Activated B cell treated with CpG ODN at 0.5 μM for 24 hours (primary cell): ENCODE results near the gene CIDEC. TPM values are rescaled to one million over a fixed set of nuclear protein-coding genes. Genes with fewer than 3 reads are reported as not detected.
"Not testable (repeated sequence)": the region's sequence is repeated elsewhere in the genome, so short reads cannot be mapped to it uniquely, and the experiment has no call there.

Experiments
- ATAC-seq: fragments of 200-7000 bp; cut with Tn5 transposase; one replicate; pipeline ENCODE4 v1.10.0; 2021; ENCODE audit warnings: low read depth, mild to moderate bottlenecking, moderate library complexity
- CTCF ChIA-PET: fragments of 350-600 bp; sonication (Branson Sonifier 250); formaldehyde crosslinking; loops from one replicate; lab custom pipeline; 2021; ENCODE audit warnings: antibody characterized with exemption; lab: Charles Lee
- POLR2A ChIA-PET: fragments of 350-600 bp; sonication (Branson Sonifier 250); formaldehyde crosslinking; loops from one replicate; lab custom pipeline; 2021; ENCODE audit warnings: antibody characterized with exemption; lab: Charles Lee
- DNase-seq: peaks from one replicate; pipeline ENCODE4 v3.0.0; 2022
- H3K27ac Mint-ChIP-seq: one replicate; pipeline ENCODE4 v1.8.0; 2020; ENCODE audit warnings: mixed read lengths
- H3K27me3 Mint-ChIP-seq: one replicate; pipeline ENCODE4 v1.8.0; 2021; ENCODE audit warnings: mixed read lengths
- H3K36me3 Mint-ChIP-seq: one replicate; pipeline ENCODE4 v1.8.0; 2021; ENCODE audit warnings: low read depth, mixed read lengths
- H3K4me1 Mint-ChIP-seq: one replicate; pipeline ENCODE4 v1.8.0; 2021; ENCODE audit warnings: mixed read lengths
- H3K4me3 Mint-ChIP-seq: one replicate; pipeline ENCODE4 v1.8.0; 2020; ENCODE audit warnings: mild to moderate bottlenecking, mixed read lengths
- H3K9me3 Mint-ChIP-seq: one replicate; pipeline ENCODE4 v1.8.0; 2020; ENCODE audit warnings: mixed read lengths
- intact Hi-C: fragments of 100-400 bp; cut with micrococcal nuclease; formaldehyde crosslinking; loops from one replicate; pipeline ENCODE4 v1.15.1; 2024
- total RNA-seq: library from RNA; stranded (reverse); gene quantifications from 2 replicates; pipeline ENCODE4 v1.2.3, GENCODE V29; 2022
- TF ChIP-seq, protein P1 (sequence below): fragments of 200-600 bp; IDR thresholded peaks from one replicate; pipeline ENCODE4 v1.8.0; 2022; ENCODE audit warnings: antibody characterized with exemption, mild to moderate bottlenecking

Gene CIDEC
- total RNA-seq, 1 donor from 2014 or later, result not detected

DNA sequence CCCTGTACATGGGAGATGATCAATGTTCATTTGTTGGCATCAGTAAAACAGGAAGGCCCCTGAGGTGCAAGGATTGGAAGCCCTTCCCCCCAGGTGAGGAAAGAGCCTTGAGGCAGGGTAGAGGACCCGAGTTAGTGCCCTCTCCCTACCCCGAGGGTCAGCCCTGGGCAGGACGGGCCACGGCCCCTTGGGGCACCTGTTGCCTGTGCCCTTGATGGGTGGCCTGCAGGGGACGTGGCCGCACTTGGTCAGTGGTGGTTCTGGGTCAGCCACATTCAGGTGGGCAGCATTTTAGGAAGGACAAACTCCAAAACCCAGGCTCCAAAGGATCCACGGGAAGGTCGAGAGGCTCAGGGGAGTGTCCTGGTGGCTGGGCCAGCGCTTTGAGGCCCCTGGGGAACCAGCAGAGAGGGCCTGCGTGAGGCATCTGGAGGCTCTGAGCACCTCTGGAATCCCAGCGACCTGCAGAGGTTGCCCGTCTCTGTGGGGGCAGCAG lies 20.5 kb downstream of the CIDEC start:
- DNase-seq, result no peak
- H3K9me3 Mint-ChIP-seq, result no peaks in the 10 kb centered on the region
- no peak for ATAC-seq
- peaks cover 2% of the 10 kb centered on the region for H3K4me1 Mint-ChIP-seq
- ChIA-PET POLR2A (no interaction called here), CTCF (no interaction called here)
- TF ChIP-seq, protein P1, sequence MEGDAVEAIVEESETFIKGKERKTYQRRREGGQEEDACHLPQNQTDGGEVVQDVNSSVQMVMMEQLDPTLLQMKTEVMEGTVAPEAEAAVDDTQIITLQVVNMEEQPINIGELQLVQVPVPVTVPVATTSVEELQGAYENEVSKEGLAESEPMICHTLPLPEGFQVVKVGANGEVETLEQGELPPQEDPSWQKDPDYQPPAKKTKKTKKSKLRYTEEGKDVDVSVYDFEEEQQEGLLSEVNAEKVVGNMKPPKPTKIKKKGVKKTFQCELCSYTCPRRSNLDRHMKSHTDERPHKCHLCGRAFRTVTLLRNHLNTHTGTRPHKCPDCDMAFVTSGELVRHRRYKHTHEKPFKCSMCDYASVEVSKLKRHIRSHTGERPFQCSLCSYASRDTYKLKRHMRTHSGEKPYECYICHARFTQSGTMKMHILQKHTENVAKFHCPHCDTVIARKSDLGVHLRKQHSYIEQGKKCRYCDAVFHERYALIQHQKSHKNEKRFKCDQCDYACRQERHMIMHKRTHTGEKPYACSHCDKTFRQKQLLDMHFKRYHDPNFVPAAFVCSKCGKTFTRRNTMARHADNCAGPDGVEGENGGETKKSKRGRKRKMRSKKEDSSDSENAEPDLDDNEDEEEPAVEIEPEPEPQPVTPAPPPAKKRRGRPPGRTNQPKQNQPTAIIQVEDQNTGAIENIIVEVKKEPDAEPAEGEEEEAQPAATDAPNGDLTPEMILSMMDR, result no peak
- intact Hi-C loops, result no loop called here
- H3K27ac Mint-ChIP-seq, result no peak overlapping the region
- no peak overlapping the region for H3K4me3 Mint-ChIP-seq
- H3K36me3 Mint-ChIP-seq, result no peaks in the 10 kb centered on the region
- peaks cover 9% of the 10 kb centered on the region for H3K27me3 Mint-ChIP-seq

DNA sequence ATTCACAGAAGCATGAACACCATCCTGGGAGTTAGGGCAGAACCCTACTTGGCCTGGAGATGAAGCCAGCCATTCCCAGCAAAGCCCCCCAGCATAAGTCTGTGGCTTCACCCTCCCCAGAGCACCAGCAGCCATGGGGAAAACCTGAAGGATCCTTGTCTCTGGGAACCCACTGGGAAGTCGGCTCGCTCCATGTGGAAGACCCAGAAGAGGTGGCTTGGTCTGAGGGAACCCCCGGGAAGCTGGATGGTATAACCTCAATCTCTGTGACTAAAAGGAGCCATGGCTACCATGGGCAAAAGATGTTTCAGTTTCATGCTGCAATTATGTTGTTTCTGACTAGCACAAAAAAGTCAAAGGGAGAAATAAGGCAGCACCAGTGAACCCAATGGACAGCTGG lies 24.5 kb downstream of the CIDEC start:
- ChIA-PET CTCF (no interaction called here), POLR2A (no interaction called here)
- Mint-ChIP-seq H3K36me3 (no peaks in the 10 kb centered on the region), H3K4me3 (no peak overlapping the region), H3K4me1 (no peaks in the 10 kb centered on the region), H3K27me3 (peaks cover 10% of the 10 kb centered on the region), H3K9me3 (no peaks in the 10 kb centered on the region), H3K27ac (no peak overlapping the region)
- intact Hi-C loops, result no loop called here
- ATAC-seq, result no peak
- TF ChIP-seq, protein P1, result no peak
- no peak for DNase-seq

DNA sequence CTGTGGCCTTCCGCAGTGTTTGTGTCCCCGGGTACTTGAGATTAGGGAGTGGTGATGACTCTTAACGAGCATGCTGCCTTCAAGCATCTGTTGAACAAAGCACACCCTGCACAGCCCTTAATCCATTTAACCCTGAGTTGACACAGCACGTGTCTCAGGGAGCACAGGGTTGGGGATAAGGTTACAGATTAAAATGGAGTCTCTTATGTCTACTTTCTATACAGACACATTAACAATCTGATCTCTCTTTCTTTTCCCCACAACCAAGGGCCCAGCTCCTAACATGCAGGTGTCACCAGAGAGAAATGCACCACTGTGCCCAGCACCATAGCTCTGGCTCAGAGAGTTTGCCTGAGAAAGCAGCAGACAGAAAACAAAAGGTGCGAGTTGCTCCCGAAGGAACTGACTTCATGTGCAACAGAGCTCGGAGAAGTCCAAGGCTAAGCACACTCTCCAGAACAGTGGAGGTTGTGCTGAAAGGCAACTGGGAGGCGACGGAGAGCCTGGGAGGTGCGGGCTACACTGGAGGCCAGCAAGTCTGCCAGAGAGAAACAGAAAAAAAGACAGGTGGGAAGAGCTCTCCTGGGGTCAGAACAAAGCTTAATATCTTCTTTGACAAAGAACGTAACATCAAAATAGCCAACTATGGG lies 25.6 kb downstream of the CIDEC start:
- H3K4me1 Mint-ChIP-seq, ATAC-seq, H3K27ac Mint-ChIP-seq, H3K9me3 Mint-ChIP-seq, H3K36me3 Mint-ChIP-seq, POLR2A ChIA-PET, CTCF ChIA-PET, DNase-seq, H3K4me3 Mint-ChIP-seq, intact Hi-C loops: not testable (repeated sequence)
- peaks cover 10% of the 10 kb centered on the region for H3K27me3 Mint-ChIP-seq

- intact Hi-C loops, result no loop called here
- CTCF ChIA-PET, result no interaction called here
- Mint-ChIP-seq H3K4me1 (no peaks in the 10 kb centered on the region), H3K36me3 (no peaks in the 10 kb centered on the region), H3K9me3 (no peaks in the 10 kb centered on the region), H3K27me3 (peaks cover 10% of the 10 kb centered on the region), H3K27ac (no peak overlapping the region), H3K4me3 (no peak overlapping the region)
- ATAC-seq, result no peak
- no peak for DNase-seq
- TF ChIP-seq, protein P1, result no peak
- POLR2A ChIA-PET, result no interaction called here
Observed at GRCh38 chr3:9852528-9852927, 27.5 kb downstream of the CIDEC start.

GRCh38 chr3:9851926-9852325 lies 28.1 kb downstream of the CIDEC start:
- ATAC-seq, CTCF ChIA-PET, H3K4me1 Mint-ChIP-seq, H3K36me3 Mint-ChIP-seq, H3K4me3 Mint-ChIP-seq, DNase-seq, H3K9me3 Mint-ChIP-seq, H3K27ac Mint-ChIP-seq, POLR2A ChIA-PET, intact Hi-C loops: not testable (repeated sequence)
- peaks cover 10% of the 10 kb centered on the region for H3K27me3 Mint-ChIP-seq

GRCh38 chr3:9851383-9851782 lies 28.7 kb downstream of the CIDEC start:
- POLR2A ChIA-PET, ATAC-seq: not testable (repeated sequence)

DNA sequence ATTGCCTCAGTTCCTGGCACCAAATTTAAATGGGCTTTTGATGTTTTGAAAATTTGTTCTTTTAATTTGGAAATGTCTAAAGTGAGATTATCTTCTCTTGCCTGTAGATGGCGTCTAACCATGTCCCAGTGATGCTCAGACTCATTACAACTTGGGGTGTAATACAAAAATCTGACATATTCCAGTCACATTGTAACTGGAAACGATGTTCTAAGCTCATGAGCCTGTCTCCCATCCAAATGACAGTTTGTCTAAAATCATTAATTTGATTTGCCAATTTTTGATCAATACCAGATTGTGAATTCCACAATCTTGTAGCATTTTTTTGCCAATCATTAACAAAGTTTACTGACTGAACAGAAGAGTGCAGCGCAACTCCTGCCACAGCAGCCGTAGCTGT lies 31.2 kb downstream of the CIDEC start:
- POLR2A ChIA-PET, H3K27ac Mint-ChIP-seq, ATAC-seq, H3K4me1 Mint-ChIP-seq, H3K4me3 Mint-ChIP-seq, H3K36me3 Mint-ChIP-seq, H3K9me3 Mint-ChIP-seq, DNase-seq: not testable (repeated sequence)
- H3K27me3 Mint-ChIP-seq, result peaks cover 10% of the 10 kb centered on the region
- CTCF ChIA-PET, result interaction anchor here (0.6 to 1.4 kb wide), 3 partner anchors 33 to 82 kb away, joined by 3 to 4 read pairs (median 3); no protein-coding TSS in a partner anchor
- intact Hi-C loops, result loop anchor here (2.0 kb wide), 1 partner anchor 890 kb away; no protein-coding TSS in a partner anchor

More at GRCh38 chr3:9851383-9851782, 28.7 kb downstream of the CIDEC start:
- H3K9me3 Mint-ChIP-seq, CTCF ChIA-PET, H3K27ac Mint-ChIP-seq, H3K4me3 Mint-ChIP-seq, intact Hi-C loops, DNase-seq, H3K36me3 Mint-ChIP-seq, H3K4me1 Mint-ChIP-seq: not testable (repeated sequence)
- peaks cover 10% of the 10 kb centered on the region for H3K27me3 Mint-ChIP-seq

- H3K27me3 Mint-ChIP-seq, POLR2A ChIA-PET, H3K9me3 Mint-ChIP-seq, H3K4me3 Mint-ChIP-seq, DNase-seq, ATAC-seq, H3K36me3 Mint-ChIP-seq, H3K27ac Mint-ChIP-seq: not testable (repeated sequence)
- peaks cover 10% of the 10 kb centered on the region for H3K4me1 Mint-ChIP-seq
- CTCF ChIA-PET, result interaction anchor here (0.7 kb wide), 1 partner anchor 46 kb away, joined by 3 read pairs; no protein-coding TSS in a partner anchor
- intact Hi-C loops, result loop anchor here (2.0 kb wide), 1 partner anchor 891 kb away; no protein-coding TSS in a partner anchor
Observed at GRCh38 chr3:9847870-9848269, 32.2 kb downstream of the CIDEC start.
